Vagina (tissue), 2 donors: ENCODE measurements around the gene ZCCHC8. TPM values are rescaled to one million over a fixed set of nuclear protein-coding genes. Genes with fewer than 3 reads are reported as not detected.

Experiments used
- DNase-seq, 2 donors: peaks; one replicate each; pipeline ENCODE4 v3.0.0-alpha.2; 2017; ENCODE audit errors: extremely low spot score in 2 of 2
- H3K27ac ChIP-seq: fragments of 200-600 bp; sonication (generic); one replicate; pipeline ENCODE4 v1.5.1; 2019
- H3K27me3 ChIP-seq: fragments of 200-600 bp; sonication (generic); one replicate; pipeline ENCODE4 v1.5.1; 2019
- H3K36me3 ChIP-seq, 2 donors: fragments of 200-600 bp; sonication (generic); one replicate each; pipeline ENCODE4 v1.5.1; 2017 to 2019
- H3K4me1 ChIP-seq: fragments of 200-600 bp; sonication (generic); one replicate; pipeline ENCODE4 v1.5.1; 2019
- H3K4me3 ChIP-seq, 2 donors: fragments of 200-600 bp; sonication (generic); 1 replicate in 1 of 2; 2 replicates in 1 of 2; pipeline ENCODE4 v1.5.1; 2016 to 2019
- H3K9me3 ChIP-seq: fragments of 200-600 bp; sonication (generic); one replicate; pipeline ENCODE4 v1.5.1; 2019
- CTCF ChIP-seq, 3 experiments: fragments of 450-650 bp in 2 of 3; fragments of 200-600 bp in 1 of 3; sonication (generic) in 1 of 3; IDR thresholded peaks; one replicate each; pipeline ENCODE4 v1.5.1; 2017 to 2019; ENCODE audit warnings: antibody characterized with exemption in 3 of 3, mild to moderate bottlenecking in 2 of 3, moderate library complexity in 2 of 3
- POLR2A ChIP-seq, 2 donors: fragments of 450-650 bp; IDR thresholded peaks; one replicate each; pipeline ENCODE4 v1.6.1; 2017; ENCODE audit warnings: antibody characterized with exemption in 2 of 2, mild to moderate bottlenecking in 2 of 2, moderate library complexity in 2 of 2
- POLR2AphosphoS5 ChIP-seq, 2 donors: sonication (generic); formaldehyde crosslinking; IDR thresholded peaks; one replicate each; pipeline ENCODE4 v1.9.0; 2017; ENCODE audit warnings: antibody characterized with exemption in 2 of 2, mild to moderate bottlenecking in 2 of 2, low read depth in 1 of 2; ENCODE audit not compliant: insufficient read depth in 1 of 2
- intact Hi-C: fragments of 100-400 bp; cut with DNase I; formaldehyde crosslinking; loops from one replicate; pipeline ENCODE4 v1.15.1; 2023
- total RNA-seq: library from RNA; depleted of rRNA; stranded (reverse); fragments of >200 nt; gene quantifications from one replicate; pipeline ENCODE4 v1.2.3, GENCODE V29; 2016

ZCCHC8 gene
- total RNA-seq, 1 donor from 2014 or later = 28.2 TPM

GRCh38 chr12:122460061-122460460, 40.7 kb downstream of the ZCCHC8 start:
- no peaks in the 10 kb centered on the region for H3K27me3 ChIP-seq
- no peaks in the 10 kb centered on the region for H3K36me3 ChIP-seq
- intact Hi-C loops = no loop called here
- no peak for DNase-seq
- no peak overlapping the region for H3K4me3 ChIP-seq
- no peaks in the 10 kb centered on the region for H3K9me3 ChIP-seq
- no peak overlapping the region for H3K27ac ChIP-seq
- no peak for TF ChIP-seq POLR2A (IDR thresholded peaks at IDR 0.05)
- no peak for TF ChIP-seq CTCF (IDR thresholded peaks at IDR 0.05)
- no peak for TF ChIP-seq POLR2AphosphoS5 (IDR thresholded peaks at IDR 0.05; ENCODE audit: insufficient read depth in 1 of 2, low read depth in 1 of 2)
- H3K4me1 ChIP-seq = peaks cover 5% of the 10 kb centered on the region

GRCh38 chr12:122459211-122459610, 41.5 kb downstream of the ZCCHC8 start:
- TF ChIP-seq CTCF (IDR thresholded peaks at IDR 0.05) (no peak), POLR2AphosphoS5 (IDR thresholded peaks at IDR 0.05; ENCODE audit: insufficient read depth in 1 of 2, low read depth in 1 of 2) (no peak), POLR2A (IDR thresholded peaks at IDR 0.05) (no peak)
- Histone ChIP-seq H3K27ac (no peak overlapping the region), H3K4me3 (no peak overlapping the region), H3K27me3 (no peaks in the 10 kb centered on the region), H3K9me3 (no peaks in the 10 kb centered on the region), H3K36me3 (no peaks in the 10 kb centered on the region), H3K4me1 (no peaks in the 10 kb centered on the region)
- intact Hi-C loops = no loop called here
- DNase-seq = no peak

GRCh38 chr12:122458105-122459035, 42.4 kb downstream of the ZCCHC8 start:
- intact Hi-C loops = no loop called here
- Histone ChIP-seq H3K27me3 (no peaks in the 10 kb centered on the region), H3K27ac (no peak overlapping the region), H3K9me3 (no peaks in the 10 kb centered on the region), H3K4me1 (no peaks in the 10 kb centered on the region), H3K36me3 (no peaks in the 10 kb centered on the region), H3K4me3 (no peak overlapping the region)
- DNase-seq = no peak
- TF ChIP-seq POLR2AphosphoS5 (IDR thresholded peaks at IDR 0.05; ENCODE audit: insufficient read depth in 1 of 2, low read depth in 1 of 2) (no peak), POLR2A (IDR thresholded peaks at IDR 0.05) (no peak), CTCF (IDR thresholded peaks at IDR 0.05) (no peak)

GRCh38 chr12:122457627-122458026, 43.1 kb downstream of the ZCCHC8 start:
- DNase-seq = no peak
- H3K9me3 ChIP-seq = no peaks in the 10 kb centered on the region
- H3K4me1 ChIP-seq = no peaks in the 10 kb centered on the region
- intact Hi-C loops = no loop called here
- H3K36me3 ChIP-seq = no peaks in the 10 kb centered on the region
- no peaks in the 10 kb centered on the region for H3K27me3 ChIP-seq
- TF ChIP-seq POLR2A (IDR thresholded peaks at IDR 0.05) (no peak), POLR2AphosphoS5 (IDR thresholded peaks at IDR 0.05; ENCODE audit: insufficient read depth in 1 of 2, low read depth in 1 of 2) (no peak), CTCF (IDR thresholded peaks at IDR 0.05) (no peak)
- no peak overlapping the region for H3K27ac ChIP-seq
- no peak overlapping the region for H3K4me3 ChIP-seq

GRCh38 chr12:122454739-122455138, 46.0 kb downstream of the ZCCHC8 start:
- intact Hi-C loops = no loop called here
- DNase-seq = no peak
- TF ChIP-seq POLR2A (IDR thresholded peaks at IDR 0.05) (no peak), CTCF (IDR thresholded peaks at IDR 0.05) (no peak), POLR2AphosphoS5 (IDR thresholded peaks at IDR 0.05; ENCODE audit: insufficient read depth in 1 of 2, low read depth in 1 of 2) (no peak)
- Histone ChIP-seq H3K4me3 (no peak overlapping the region), H3K36me3 (no peaks in the 10 kb centered on the region), H3K27ac (no peak overlapping the region), H3K4me1 (no peaks in the 10 kb centered on the region), H3K27me3 (no peaks in the 10 kb centered on the region), H3K9me3 (no peaks in the 10 kb centered on the region)
